Daoy (cell line): ENCODE data around the gene HYLS1. TPM values are rescaled to one million over a fixed set of nuclear protein-coding genes. Genes with fewer than 3 reads are reported as not detected.
"Not testable (repeated sequence)": the region's sequence is repeated elsewhere in the genome, so short reads cannot be mapped to it uniquely, and the experiment has no call there.

Experiments
- DNase-seq: peaks from one replicate; pipeline ENCODE4 v3.0.0-alpha.2; 2015; ENCODE audit warnings: low read depth
- total RNA-seq: library from RNA; depleted of rRNA; stranded (reverse); fragments of >200 nt; shearing (Covaris generic); gene quantifications from 2 replicates; pipeline ENCODE4 v1.2.3, GENCODE V29; 2014

HYLS1 gene
- total RNA-seq, 1 experiment from 2014 or later, result 5.1 TPM

GRCh38 chr11:125902927-125903710, 15.7 kb downstream of the HYLS1 start, which contains the start of gene PUS3:
Gene PUS3, minus strand, starts transcription at chr11:125903206. Its CDS starts 6,922 bp downstream, at chr11:125896284.
- DNase-seq, result peak; percentile 89

DNA sequence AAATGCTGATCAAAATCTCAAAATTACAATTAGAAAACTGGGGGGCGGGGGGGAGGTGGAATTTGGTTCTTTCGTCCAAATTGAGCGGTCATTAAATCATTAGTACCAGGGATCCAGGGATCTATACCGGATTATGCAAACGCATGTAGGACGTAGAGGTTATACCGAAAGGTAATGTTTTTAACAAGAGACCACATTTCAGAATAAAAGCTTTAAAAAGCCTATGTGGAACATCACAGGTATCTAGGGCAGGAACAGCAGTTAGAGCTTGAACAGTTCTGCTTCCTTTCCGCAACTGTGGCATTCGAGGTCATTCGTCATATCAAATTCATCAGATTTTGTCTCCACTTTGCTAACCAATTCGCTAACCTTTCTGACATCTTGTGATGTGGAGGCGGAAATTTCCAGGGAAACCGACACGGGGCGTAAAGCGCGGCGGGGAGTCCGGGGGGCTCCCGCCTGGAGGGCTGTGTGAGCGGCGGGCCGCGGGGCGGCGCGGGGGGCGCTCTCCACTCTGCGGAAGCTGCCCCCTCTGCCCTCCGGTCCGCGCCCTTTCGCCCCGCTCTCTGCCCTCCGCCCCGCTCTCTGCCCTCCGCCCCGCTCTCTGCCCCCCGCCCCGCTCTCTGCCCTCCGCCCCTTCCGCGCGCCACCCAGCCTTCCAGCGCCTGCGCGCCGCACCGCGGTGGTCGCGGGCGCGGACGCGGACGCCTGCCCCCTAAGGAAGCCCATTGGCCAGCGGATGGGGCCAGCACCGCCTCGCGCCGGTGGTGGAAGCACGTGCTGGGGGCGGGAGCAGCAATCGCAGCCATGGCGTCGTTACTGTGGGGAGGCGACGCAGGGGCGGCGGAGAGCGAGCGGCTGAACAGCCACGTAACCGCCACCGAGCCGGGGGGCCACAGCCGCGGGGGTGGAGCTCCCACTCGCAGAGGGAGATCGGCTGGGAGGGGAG, 16.5 kb downstream of the HYLS1 start, which contains the start of gene DDX25:
Gene DDX25 (plus strand): TSS at position 798 of the 949 bp plus-strand sequence. CDS start 10 bp downstream, at position 808.
- peak; percentile 49 for DNase-seq

DNA sequence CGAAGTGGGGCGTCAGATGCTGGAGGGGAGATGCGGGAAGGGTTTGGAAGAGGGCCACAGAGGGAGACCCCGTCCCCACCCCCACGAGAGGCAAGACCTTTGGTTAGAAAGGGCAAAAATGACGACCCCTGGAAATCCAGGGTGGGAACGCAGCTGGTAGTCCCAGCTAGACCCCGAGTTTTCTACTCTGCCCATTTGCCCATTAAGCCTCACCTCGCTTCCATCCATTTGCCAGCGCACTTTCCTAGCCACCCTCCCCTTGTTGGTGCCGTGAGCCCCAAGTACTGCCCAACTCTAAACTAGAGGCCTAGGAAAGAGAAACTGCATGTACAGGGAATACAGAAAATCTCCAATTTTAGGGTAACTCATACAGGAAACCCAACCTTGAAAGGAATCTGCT, 17.2 kb downstream of the HYLS1 start:
- no peak for DNase-seq

DNA sequence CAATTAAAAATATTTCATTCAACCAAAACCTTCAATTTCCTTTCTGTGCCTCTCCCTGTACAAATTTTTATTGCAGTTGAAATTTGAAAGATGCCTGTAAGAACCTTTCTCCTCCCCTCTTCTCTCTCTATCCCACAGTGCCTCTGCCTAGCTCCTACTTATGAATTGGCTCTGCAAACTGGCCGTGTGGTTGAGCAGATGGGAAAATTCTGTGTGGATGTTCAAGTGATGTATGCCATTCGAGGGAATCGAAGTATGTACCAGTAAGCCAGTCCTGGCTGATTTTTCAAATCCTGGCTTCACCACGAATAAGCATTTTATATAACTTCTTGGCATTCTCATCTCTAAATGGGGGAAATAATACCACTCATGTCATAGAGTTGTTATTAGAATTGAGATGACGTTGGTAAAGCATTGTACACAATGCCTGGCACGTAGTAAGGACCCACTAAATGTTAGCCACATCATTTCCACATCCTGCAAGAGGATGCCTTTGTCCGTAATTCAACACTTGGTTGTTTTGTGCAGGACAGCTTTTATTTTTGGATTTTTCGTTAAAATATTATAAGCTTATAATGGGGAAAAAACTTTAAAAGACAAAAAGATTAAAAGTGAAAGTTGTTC, 22.9 kb downstream of the HYLS1 start:
- no peak for DNase-seq

GRCh38 chr11:125914601-125915000, 27.1 kb downstream of the HYLS1 start:
- not testable (repeated sequence) for DNase-seq

DNA sequence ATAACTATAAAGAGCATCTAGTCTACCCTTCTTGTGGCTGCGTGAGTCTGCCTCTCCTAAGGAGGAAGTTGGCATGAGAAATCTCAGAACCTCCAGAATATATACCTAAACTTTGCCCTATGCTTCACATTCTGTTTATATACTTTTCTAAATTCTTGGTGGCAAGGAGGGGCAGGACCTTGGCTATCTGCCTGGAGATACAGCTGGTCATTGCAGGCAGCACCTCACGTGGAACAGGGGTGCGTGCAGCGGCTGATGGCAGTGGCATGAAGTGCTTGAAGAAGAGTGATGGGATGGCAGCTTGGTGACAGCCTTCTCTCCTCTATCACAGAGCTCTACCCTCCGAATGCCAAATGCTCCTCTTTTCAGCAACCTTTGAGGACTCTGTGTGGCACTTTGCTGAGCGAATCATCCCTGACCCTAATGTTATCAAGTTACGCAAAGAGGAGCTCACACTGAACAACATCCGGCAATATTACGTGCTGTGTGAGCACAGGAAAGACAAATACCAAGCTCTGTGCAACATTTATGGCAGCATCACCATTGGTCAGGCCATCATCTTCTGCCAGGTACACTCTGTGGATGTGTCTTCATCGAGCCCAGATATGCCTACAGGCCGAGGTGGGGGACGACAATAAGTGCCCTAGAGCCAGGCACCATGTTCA, 29.3 kb downstream of the HYLS1 start:
- DNase-seq, result no peak

DNA sequence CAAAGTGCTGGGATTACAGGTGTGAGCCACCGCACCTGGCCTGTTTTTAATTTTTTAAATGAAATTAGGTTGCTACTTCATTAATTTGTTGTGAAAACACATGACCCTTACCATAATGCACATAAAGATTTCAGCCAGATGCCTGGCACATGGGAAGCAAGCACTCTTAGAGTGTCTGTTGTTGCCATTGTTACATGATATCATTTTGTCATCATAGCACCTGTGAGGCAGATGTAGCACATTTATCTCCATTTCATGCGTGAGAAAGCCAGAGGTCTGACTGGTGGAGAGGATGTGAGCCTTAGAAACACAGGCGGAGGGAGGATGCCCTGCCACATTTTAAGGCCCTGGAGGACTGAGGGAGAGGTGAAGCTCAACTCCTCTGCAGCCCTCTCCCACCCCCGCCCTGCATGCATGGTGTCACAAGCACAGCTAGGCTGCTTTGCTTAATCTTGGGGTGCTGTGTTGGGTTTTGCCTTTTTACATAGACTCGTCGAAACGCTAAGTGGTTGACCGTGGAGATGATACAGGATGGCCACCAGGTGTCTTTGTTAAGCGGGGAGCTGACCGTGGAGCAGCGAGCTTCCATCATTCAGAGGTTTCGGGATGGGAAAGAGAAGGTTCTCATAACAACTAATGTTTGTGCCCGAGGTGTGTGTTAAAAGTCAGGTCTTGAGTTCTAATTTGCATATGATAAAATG, 30.8 kb downstream of the HYLS1 start:
- no peak for DNase-seq

GRCh38 chr11:125921042-125921441, 33.6 kb downstream of the HYLS1 start:
- no peak for DNase-seq

DNA sequence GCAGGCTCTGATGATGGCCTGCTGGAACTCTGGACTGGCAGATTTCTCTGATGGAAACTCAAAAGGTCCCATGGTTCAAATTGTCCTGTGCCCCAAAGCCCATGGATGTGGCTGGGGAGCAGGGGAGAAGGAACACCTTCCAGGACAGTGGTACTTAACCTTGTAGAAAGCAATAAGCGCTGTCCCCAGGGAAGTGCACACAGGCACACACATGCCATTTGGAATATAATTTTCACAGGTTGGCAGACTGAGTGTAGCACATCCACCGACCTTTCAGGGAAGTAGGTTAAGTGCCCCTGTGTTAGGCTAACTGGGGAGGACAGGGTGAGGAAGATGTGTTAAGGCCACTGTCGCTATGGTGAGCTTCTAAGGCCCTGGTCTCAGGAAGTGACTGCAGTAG, 34.7 kb downstream of the HYLS1 start:
- DNase-seq, result no peak

DNA sequence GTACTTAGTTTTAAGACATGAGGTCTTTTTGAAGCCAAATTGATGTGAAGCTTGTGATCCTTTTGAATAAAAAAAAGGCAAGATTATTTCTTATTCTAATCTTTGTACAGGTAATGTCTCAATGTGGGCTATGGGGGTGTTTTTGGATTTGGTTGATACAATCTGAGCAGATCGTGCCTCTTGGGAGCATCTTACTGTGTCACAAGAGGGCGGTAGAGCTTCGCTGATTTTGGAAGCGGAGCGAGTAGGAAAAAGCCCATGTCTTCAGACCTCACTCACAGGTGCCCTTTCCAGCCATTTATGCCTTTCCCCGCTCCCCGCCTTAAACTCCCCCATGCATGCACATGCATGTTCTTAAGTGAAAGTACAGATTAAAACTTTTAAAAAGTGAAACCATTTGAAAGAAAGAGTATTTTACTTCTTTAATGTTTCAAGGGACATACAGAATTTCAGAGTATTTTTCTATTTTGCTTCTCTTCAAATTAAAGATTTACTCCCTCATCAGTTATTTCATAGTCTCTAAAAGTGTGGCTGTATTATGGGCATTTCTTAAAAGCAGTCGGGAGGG, 35.6 kb downstream of the HYLS1 start:
- DNase-seq, result peak; percentile 71

DNA sequence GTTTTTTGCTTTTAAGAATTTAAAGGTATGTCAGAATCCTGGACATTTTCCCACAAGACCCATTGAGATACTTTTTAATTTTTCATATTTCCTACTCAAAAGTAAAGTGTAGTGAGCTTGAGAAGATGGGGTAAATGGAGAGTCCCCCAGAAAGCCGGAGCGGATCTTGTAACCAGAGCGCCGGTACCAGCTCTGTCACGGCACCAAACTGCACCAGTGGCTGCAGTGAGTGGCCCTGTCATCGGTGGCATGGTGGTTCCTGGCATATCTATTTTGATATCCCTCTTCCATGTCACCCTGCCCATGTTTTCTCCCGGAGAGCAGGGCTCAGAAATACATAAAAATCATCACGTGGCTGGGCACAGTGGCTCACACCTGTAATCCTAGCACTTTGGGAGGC, 36.2 kb downstream of the HYLS1 start:
- DNase-seq, result no peak

DNA sequence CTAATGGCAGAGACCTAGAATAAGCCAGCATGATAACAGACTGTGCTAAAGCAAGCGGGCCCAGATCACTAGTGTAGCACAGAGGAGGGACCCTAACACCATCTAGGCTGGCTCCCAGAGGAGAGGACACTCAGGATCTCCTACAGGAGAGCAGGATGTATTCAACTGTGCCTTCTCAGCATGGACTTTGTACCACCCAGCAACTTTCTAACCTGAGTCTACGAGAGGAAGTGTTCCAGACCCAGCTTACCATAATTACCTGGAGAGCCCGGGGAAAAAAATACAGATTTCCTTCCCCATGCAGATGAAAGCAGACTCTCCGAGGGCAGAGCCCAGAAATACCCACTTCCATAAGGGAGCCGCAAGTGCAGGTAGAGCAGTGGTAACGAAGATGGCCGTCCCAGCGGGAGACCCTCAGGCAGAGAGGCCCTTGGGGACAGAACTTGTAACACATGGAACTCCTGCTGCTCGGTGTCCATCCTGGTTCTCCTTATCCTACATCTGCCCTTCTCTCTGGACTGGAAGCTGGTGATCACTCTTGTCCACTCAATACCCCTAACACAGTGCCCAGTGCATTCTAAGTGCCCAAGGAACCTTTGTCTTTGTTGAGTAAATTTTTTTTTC, 37.0 kb downstream of the HYLS1 start:
- no peak for DNase-seq

DNA sequence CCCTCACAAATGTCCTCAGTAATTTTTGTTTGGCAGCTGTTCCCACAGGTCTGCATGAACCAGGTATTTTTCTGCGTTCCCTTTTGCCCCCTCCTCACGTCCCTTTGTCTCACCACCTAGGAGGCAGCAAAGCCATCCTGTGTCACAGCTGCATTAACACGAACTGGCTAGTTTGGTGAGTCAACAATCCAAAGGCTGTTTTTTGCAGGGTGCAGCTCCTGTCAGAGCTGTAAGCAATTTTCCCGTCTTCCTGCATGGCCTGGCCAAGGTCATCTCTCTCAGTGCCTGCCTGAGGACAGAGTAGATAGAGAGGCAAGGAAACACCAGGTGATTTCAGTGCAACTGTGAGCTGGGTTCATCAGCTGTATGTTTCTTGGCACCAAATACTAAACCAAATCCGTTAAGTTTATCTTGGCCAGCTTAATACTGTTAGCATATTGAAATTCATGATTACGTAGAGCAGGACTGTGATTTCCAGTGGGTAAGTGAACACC, 37.8 kb downstream of the HYLS1 start:
- no peak for DNase-seq

- no peak for DNase-seq
Observed at GRCh38 chr11:125925804-125926203, 38.3 kb downstream of the HYLS1 start.

- DNase-seq, result no peak
Observed at GRCh38 chr11:125926682-125927081, 39.2 kb downstream of the HYLS1 start.

DNA sequence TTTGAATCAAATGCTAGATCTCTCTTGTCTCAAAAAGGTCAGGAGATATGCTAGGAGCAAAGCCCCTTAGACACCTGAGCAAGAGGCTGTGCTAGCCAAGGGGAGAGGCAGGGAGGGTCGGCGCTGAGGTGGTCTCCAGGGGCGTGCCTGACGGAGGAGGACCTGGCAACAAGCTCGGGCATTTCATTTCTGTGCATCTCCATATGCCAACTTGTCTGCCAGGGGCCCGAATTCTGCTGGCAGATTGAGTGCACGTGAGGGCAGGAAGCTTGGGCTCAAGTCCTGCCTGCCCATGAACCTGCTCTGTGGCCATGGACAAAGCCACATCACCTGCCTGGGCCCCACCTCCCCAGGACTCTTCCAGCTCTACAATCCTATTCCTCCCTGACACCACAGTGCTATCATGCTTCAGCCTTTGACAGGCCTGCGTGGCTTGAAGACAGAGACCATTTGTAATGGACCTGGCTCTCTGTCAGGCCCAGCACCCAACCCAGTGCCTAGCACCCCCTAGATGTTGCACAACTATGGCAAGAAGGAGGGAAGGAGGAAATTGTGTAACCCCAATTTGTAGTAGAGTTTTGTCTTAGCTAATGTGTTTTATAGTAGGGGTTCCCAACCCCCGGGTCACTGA, 42.1 kb downstream of the HYLS1 start:
- DNase-seq, result no peak

DNA sequence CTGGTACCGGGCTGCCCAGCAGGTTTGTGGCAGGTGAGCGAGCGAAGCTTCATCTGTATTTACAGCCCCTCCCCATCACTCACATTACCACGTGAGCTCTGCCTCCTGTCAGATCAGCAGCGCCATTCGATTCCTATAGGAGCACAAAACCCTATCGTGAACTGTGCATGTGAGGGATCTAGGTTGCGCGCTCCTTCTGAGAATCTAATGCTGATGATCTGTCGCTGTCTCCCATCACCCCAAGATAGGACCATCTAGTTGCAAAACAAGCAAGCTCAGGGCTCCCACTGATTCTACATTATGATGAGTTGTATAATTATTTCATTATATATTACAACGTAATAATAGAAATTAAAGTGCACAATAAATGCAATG, 42.6 kb downstream of the HYLS1 start:
- no peak for DNase-seq

- DNase-seq, result no peak
Observed at GRCh38 chr11:125931116-125931515, 43.6 kb downstream of the HYLS1 start.

GRCh38 chr11:125931668-125932067, 44.2 kb downstream of the HYLS1 start:
- DNase-seq, result no peak
